Peyer's patch (tissue), 4 donors: Measurements from ENCODE around the gene GM2A.

Experiments used
- CTCF ChIP-seq, 6 experiments: fragments of 450-650 bp in 4 of 6; fragments of 200-600 bp in 2 of 6; sonication (generic) in 1 of 6; IDR thresholded peaks; one replicate each; pipeline ENCODE4 v1.5.1; 2017 to 2019; ENCODE audit warnings: antibody characterized with exemption in 6 of 6, mild to moderate bottlenecking in 3 of 6, moderate library complexity in 1 of 6
- POLR2A ChIP-seq, 2 donors: fragments of 450-650 bp; IDR thresholded peaks; one replicate each; pipeline ENCODE4 v1.5.1; 2017; ENCODE audit warnings: antibody characterized with exemption in 2 of 2, mild to moderate bottlenecking in 2 of 2, moderate library complexity in 2 of 2

- TF ChIP-seq CTCF (IDR thresholded peaks at IDR 0.05) (no peak), POLR2A (IDR thresholded peaks at IDR 0.05) (no peak)
Measured at GRCh38 chr5:151230048-151230680, 22.8 kb upstream of the GM2A start.
